ENCODE data around the gene DHRS7C. TPM values are rescaled to one million over a fixed set of nuclear protein-coding genes. Genes with fewer than 3 reads are reported as not detected.

Gene DHRS7C
- total RNA-seq, 1 donor from 2014 or later: not detected

DNA sequence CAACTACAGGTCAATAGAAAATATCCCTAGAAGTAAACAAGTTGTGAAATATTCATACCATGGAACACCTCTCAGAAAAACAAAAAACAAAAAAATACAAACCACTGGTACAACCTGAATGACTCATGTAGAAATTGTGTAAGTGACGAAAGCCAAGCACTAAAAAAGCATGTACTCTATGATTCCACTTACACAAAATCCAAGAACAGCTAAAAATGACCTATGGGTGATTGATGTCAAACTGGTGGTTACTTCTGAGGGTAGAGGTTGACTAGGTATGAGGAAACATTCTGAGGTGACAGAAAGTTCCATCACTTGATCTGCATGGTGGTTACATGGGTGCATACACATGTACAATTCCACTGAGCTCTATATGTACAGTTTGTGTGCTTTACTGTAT is 31.1 kb downstream of the DHRS7C start:
- H3K9ac ChIP-seq: no peak overlapping the region
- H3K4me3 ChIP-seq: no peak overlapping the region
- TF ChIP-seq EZH2 (IDR thresholded peaks at IDR 0.05) (no peak), EZH2phosphoT487 (IDR thresholded peaks at IDR 0.05) (no peak)
- TF ChIP-seq, protein P1, sequence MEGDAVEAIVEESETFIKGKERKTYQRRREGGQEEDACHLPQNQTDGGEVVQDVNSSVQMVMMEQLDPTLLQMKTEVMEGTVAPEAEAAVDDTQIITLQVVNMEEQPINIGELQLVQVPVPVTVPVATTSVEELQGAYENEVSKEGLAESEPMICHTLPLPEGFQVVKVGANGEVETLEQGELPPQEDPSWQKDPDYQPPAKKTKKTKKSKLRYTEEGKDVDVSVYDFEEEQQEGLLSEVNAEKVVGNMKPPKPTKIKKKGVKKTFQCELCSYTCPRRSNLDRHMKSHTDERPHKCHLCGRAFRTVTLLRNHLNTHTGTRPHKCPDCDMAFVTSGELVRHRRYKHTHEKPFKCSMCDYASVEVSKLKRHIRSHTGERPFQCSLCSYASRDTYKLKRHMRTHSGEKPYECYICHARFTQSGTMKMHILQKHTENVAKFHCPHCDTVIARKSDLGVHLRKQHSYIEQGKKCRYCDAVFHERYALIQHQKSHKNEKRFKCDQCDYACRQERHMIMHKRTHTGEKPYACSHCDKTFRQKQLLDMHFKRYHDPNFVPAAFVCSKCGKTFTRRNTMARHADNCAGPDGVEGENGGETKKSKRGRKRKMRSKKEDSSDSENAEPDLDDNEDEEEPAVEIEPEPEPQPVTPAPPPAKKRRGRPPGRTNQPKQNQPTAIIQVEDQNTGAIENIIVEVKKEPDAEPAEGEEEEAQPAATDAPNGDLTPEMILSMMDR (IDR thresholded peaks at IDR 0.05): no peak
- H3F3A ChIP-seq (ENCODE audit: low read depth): no peaks in the 10 kb centered on the region
- H3K36me3 ChIP-seq: no peaks in the 10 kb centered on the region
- H2AFZ ChIP-seq (replicated peaks): no peak overlapping the region
- no peak overlapping the region for H3K4me2 ChIP-seq
- no peaks in the 10 kb centered on the region for H3K36me3 Mint-ChIP-seq
- H3K27me3 ChIP-seq: no peaks in the 10 kb centered on the region
- DNase-seq (ENCODE audit: low spot score): no peak
- peaks cover 5% of the 10 kb centered on the region for H3K27me3 Mint-ChIP-seq (ENCODE audit: insufficient read depth, low read depth)
- H3K4me1 Mint-ChIP-seq: no peaks in the 10 kb centered on the region
- no peaks in the 10 kb centered on the region for H3K4me1 ChIP-seq
- H4K20me1 ChIP-seq (ENCODE audit: low read depth): no peaks in the 10 kb centered on the region
- H3K79me2 ChIP-seq (ENCODE audit: low read depth): no peaks in the 10 kb centered on the region
- no peaks in the 10 kb centered on the region for H3K9me3 ChIP-seq (ENCODE audit: low read depth)
- H3K9me3 Mint-ChIP-seq: no peaks in the 10 kb centered on the region
- no peak overlapping the region for H3K27ac Mint-ChIP-seq
- no peak overlapping the region for H3K27ac ChIP-seq
- H3K4me3 Mint-ChIP-seq: no peak overlapping the region

DNA sequence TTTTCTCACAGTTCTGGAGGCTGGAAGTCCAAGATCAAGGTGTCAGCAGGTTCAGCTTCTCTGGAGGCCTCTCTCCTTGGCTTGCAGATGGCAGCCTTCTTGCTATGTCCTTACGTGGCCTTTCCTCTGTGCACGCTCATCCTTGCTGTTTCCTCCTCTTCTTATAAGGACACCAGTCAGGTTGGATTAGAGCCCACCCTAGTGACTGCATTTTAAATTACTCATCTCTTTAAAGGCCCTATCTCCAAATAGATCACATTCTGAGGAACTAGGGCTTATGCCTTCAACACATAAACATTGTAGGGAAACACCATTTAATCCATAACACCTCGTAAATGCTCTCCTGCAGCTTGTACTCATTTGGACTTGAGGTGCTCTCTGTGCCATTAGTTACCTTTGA is 36.3 kb downstream of the DHRS7C start:
- no peak overlapping the region for H2AFZ ChIP-seq (replicated peaks)
- H3K27me3 Mint-ChIP-seq (ENCODE audit: insufficient read depth, low read depth): peaks cover 3% of the 10 kb centered on the region
- H3K36me3 ChIP-seq: no peaks in the 10 kb centered on the region
- no peaks in the 10 kb centered on the region for H3K4me1 ChIP-seq
- DNase-seq (ENCODE audit: low spot score): no peak
- no peaks in the 10 kb centered on the region for H4K20me1 ChIP-seq (ENCODE audit: low read depth)
- H3K27ac Mint-ChIP-seq: no peak overlapping the region
- H3K4me1 Mint-ChIP-seq: peaks cover 5% of the 10 kb centered on the region
- H3K9ac ChIP-seq: no peak overlapping the region
- no peak overlapping the region for H3K4me2 ChIP-seq
- no peaks in the 10 kb centered on the region for H3K9me3 Mint-ChIP-seq
- H3K27me3 ChIP-seq: no peaks in the 10 kb centered on the region
- H3K4me3 ChIP-seq: no peak overlapping the region
- no peaks in the 10 kb centered on the region for H3K9me3 ChIP-seq (ENCODE audit: low read depth)
- H3K4me3 Mint-ChIP-seq: no peak overlapping the region
- no peaks in the 10 kb centered on the region for H3K79me2 ChIP-seq (ENCODE audit: low read depth)
- no peak overlapping the region for H3K27ac ChIP-seq
- H3K36me3 Mint-ChIP-seq: no peaks in the 10 kb centered on the region
- TF ChIP-seq, protein P1 (IDR thresholded peaks at IDR 0.05): no peak
- TF ChIP-seq EZH2phosphoT487 (IDR thresholded peaks at IDR 0.05): no peak
- no peak for TF ChIP-seq EZH2 (IDR thresholded peaks at IDR 0.05)
- H3F3A ChIP-seq (ENCODE audit: low read depth): no peaks in the 10 kb centered on the region

DNA sequence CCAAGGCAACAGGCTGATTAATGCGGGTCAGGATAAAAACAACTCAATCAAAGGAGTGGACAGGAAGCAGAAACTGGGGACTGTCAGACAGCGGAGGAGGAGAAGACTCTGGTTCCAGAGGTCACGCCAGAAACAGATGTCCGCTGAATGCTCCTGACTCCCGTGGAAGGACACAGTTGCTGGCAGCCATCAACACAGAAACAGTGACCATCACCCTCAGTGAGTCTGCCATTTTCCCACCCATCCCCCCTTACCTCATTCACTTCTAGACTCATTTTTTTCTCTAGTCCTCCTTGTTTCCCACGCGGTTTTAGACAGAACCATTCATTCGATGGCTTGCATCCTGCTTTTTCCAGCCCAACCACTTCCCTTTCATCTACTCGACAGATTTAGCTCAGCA is 40.9 kb downstream of the DHRS7C start:
- Histone ChIP-seq H3K4me2 (no peak overlapping the region), H3F3A (ENCODE audit: low read depth) (no peaks in the 10 kb centered on the region), H3K9me3 (ENCODE audit: low read depth) (no peaks in the 10 kb centered on the region), H3K27me3 (no peaks in the 10 kb centered on the region), H3K4me1 (no peaks in the 10 kb centered on the region), H2AFZ (replicated peaks) (peak overlapping the region; percentile 42), H3K79me2 (ENCODE audit: low read depth) (no peaks in the 10 kb centered on the region), H3K4me3 (no peak overlapping the region), H3K36me3 (no peaks in the 10 kb centered on the region), H3K9ac (no peak overlapping the region), H3K27ac (no peak overlapping the region), H4K20me1 (ENCODE audit: low read depth) (no peaks in the 10 kb centered on the region)
- no peak for DNase-seq (ENCODE audit: low spot score)
- H3K9me3 Mint-ChIP-seq: no peaks in the 10 kb centered on the region
- TF ChIP-seq EZH2 (IDR thresholded peaks at IDR 0.05) (no peak), EZH2phosphoT487 (IDR thresholded peaks at IDR 0.05) (no peak)
- TF ChIP-seq, protein P1 (IDR thresholded peaks at IDR 0.05): no peak
- no peak overlapping the region for H3K4me3 Mint-ChIP-seq
- no peaks in the 10 kb centered on the region for H3K36me3 Mint-ChIP-seq
- H3K27me3 Mint-ChIP-seq (ENCODE audit: insufficient read depth, low read depth): peaks cover 3% of the 10 kb centered on the region
- peaks cover 5% of the 10 kb centered on the region for H3K4me1 Mint-ChIP-seq
- H3K27ac Mint-ChIP-seq: no peak overlapping the region
